Measurements from ENCODE around the gene ASIC2.

- TF ChIP-seq, protein P1, sequence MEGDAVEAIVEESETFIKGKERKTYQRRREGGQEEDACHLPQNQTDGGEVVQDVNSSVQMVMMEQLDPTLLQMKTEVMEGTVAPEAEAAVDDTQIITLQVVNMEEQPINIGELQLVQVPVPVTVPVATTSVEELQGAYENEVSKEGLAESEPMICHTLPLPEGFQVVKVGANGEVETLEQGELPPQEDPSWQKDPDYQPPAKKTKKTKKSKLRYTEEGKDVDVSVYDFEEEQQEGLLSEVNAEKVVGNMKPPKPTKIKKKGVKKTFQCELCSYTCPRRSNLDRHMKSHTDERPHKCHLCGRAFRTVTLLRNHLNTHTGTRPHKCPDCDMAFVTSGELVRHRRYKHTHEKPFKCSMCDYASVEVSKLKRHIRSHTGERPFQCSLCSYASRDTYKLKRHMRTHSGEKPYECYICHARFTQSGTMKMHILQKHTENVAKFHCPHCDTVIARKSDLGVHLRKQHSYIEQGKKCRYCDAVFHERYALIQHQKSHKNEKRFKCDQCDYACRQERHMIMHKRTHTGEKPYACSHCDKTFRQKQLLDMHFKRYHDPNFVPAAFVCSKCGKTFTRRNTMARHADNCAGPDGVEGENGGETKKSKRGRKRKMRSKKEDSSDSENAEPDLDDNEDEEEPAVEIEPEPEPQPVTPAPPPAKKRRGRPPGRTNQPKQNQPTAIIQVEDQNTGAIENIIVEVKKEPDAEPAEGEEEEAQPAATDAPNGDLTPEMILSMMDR (conservative IDR thresholded peaks at IDR 0.05) = no peak
- no peak for TF ChIP-seq EZH2 (IDR thresholded peaks at IDR 0.05; ENCODE audit: low read depth)
Observed at GRCh38 chr17:33019161-33019890, 273.8 kb downstream of the ASIC2 start.
